GM21367 (cell line): ENCODE data around the gene INO80D.
"Not testable (repeated sequence)": the region's sequence is repeated elsewhere in the genome, so short reads cannot be mapped to it uniquely, and the experiment has no call there.

ENCODE experiments used
- ATAC-seq: cut with Tn5 transposase; IDR thresholded peaks from one replicate; pipeline ENCODE4 v1.9.1; 2021; ENCODE audit not compliant: unreplicated experiment

The INO80D gene

GRCh38 chr2:206084870-206085741 lies 868 bp downstream of the INO80D start:
- peak; percentile 26 for ATAC-seq

DNA sequence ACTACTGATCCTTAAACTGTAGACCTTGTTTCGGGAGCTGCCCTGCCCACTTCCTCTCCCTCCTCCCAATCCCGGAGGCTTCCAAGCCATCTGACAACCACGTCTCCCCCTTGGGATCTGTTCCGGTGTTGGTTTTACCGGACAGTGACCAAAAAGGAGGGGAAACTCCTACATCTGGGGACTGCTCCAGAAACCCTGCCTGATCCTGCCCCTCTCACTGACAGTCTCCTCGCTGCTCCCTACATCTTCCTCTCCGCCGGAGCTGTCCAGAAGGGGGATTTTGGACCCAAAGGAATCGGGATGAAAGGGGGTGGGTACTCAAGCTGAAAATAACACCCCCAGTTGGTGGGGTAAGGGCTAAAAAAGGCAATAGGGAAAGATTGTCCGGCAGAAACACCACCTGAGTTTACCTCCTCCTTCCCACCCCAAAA lies 1.5 kb downstream of the INO80D start:
- no peak for ATAC-seq

DNA sequence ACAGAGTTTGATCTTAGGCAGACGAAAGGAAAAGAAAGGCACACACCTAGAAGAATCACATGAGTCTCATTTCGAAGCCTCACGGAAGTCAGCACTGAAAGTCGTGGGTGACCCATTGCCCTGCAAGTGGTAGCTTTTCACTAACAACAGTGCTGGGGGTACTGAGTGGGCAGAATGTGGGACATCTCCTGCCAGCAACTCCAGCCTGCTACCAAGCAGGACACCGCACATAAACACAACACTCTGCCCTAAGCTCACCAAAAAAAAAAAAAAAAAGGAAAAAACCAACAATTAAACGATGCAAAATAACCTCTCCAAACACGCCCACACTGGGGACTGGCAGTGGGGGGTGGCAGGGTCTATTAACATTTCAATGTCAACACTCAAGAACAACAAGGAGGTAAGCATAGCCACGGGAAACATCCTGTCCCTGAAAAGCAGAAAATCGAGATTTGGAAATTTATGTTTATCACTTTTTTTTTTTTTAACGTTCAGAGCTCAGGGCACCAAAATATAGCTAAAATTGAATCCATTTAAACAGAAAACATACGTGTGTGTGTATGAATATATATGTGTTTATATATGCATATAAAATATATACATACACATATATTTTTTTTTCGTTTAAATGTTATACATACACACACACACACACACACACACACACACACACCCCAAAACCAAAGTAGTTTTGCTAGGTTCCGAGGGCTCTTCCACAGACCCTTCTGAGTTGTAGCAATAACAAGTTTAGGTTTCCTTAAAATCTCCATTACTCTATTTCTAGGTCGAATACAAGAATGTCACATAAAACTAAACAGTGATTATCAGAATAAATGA lies 2.2 kb downstream of the INO80D start:
- peak; percentile 27 for ATAC-seq

DNA sequence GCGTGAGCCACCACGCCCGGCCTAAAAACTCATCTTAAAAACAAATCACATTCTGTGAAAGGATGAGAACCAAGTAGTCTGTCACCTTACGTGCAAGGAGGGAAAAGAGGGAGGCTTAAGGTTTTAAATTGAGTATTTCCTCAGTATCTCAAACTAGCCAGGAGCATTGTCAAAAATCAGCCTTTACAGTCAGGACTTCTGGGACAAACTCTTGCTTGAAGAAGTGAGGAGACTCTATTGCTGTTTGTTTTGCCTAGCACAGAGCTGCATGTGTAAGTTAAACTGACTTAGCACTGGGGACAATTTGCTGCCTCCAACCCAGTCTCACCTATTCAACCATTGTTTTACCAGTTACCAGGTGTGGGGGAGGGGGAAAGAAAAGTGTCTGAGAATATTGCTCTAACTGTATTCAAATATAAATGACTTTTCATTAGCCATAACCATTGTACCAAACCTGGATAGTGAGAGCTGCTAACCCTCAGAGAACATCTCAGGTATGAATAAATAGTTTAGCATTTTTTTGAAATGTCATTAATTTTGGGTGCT lies 3.6 kb downstream of the INO80D start:
- ATAC-seq: no peak

DNA sequence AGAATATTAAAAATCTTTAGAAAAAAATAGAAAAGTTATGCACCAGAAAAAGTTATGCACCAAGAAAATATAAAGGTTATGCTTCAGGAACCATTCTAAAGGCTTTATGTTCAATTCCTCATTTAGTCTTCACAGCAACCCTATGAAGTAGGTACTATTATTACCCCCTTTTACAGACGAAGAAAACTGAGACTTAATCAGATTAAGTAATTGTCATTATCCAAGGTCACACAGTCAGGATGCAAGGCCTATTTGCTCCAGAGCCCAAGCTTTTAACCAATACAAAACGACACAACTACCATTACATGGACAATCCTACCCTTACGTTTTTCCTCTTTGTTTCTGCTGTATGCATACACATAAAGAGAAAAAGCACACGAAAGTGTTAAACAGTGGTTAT lies 5.0 kb downstream of the INO80D start:
- ATAC-seq: no peak

DNA sequence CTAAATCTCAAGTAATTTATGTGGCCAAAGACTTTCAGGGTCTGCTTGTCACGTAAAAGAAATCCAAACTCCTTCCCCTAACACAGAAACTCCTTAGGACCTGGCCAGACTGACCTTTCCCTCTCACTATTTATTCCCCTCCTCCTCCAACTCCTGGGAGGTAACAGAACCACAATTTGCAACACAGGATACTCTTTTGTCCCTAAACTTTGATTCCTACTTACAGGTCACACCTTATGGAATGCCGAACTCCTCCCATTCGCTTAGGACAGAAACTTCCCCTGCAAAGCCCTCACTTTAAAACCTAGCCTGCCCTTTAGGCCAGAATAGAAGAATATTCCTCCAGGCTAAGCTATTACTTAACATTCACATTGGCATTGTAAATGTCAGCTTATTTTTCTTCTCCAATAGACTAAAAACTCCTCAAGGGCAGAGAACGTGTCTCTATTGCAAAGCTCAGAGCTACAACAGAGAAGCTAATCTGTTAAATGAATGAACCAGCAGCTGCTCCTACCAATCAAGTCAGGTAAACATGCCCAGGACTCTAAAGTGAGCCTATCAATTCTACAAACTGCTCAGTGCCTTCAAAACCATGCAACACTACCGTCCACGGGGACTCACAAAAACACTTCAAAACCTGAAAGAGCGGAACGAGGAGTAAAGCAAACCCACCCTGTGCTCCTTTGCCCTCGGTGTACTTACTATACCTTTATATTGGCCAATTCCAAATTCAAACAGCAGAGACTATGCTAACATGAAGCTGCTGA lies 6.1 kb downstream of the INO80D start:
- ATAC-seq: no peak

GRCh38 chr2:206077879-206078278 lies 8.1 kb downstream of the INO80D start:
- ATAC-seq: not testable (repeated sequence)

- no peak for ATAC-seq
These were observed 10.9 kb downstream of the INO80D start for GRCh38 chr2:206075113-206075512.

- ATAC-seq: no peak
These were observed 14.2 kb downstream of the INO80D start for GRCh38 chr2:206071807-206072206.

DNA sequence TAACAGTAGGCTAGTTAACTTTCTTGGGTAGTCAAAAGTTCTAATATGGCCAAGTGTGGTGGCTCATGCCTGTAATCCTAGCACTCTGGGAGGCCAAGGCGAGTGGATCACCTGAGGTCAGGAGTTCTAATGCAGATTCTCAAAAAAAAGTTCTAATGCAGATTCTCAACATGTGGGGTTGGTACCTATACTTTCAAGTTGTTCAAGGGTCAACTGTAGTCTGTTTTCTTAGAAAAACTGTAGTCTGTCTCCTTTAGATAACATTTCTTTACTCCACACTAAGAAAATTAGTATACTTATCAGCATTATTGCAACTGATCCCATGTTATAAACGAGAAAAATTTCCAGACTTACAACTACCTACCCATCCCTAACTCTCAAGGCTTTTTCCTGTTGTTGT lies 16.6 kb downstream of the INO80D start:
- ATAC-seq: no peak

GRCh38 chr2:206068207-206068606 lies 17.8 kb downstream of the INO80D start:
- ATAC-seq: no peak

- no peak for ATAC-seq
These were observed 21.9 kb downstream of the INO80D start for GRCh38 chr2:206064077-206064476.

- ATAC-seq: no peak
These were observed 22.3 kb downstream of the INO80D start for GRCh38 chr2:206063635-206064034.

GRCh38 chr2:206062724-206063123 lies 23.2 kb downstream of the INO80D start:
- ATAC-seq: no peak

DNA sequence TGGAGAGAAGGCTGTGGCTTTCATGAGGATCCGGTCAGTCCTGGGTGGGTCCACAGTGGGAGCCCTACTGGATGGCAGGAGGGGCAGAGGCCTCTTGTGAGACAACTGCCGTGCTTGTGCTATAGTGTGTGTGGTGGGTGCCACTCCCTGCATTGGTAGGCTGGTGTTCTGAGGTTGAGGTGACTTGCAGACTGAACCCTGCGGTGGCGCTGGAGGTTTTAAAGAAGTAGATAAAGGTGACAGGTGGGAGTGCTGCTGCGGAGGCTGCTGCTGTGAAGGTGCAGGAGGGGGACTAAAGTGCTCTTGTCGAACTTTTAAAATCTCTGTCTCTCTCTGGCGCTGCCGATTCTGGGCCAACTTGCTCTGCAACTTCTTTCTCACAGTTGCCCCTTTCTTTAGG lies 29.7 kb downstream of the INO80D start:
- ATAC-seq: no peak

GRCh38 chr2:206054952-206055351 lies 31.0 kb downstream of the INO80D start:
- ATAC-seq: no peak

GRCh38 chr2:206051912-206052311 lies 34.1 kb downstream of the INO80D start:
- ATAC-seq: no peak

- no peak for ATAC-seq
These were observed 36.6 kb downstream of the INO80D start for GRCh38 chr2:206049392-206049791.

DNA sequence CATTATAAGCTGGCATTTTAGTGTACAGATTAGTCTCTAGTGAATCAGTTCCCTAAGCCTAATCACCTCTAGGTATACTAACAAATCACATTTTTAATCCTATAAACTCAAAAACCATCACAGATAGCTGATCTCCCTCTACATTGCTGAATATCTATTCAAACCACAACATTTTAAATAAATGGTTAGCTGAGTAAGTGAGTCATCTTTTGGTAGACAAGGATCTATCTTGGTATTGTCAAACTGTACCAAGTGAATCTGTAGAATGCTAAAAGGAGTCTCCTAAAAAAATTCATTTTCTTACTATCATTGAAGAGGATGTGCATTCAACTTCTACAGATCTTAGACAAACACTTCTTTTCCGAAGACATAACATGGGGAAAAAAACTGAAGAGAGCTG lies 40.7 kb downstream of the INO80D start:
- no peak for ATAC-seq

DNA sequence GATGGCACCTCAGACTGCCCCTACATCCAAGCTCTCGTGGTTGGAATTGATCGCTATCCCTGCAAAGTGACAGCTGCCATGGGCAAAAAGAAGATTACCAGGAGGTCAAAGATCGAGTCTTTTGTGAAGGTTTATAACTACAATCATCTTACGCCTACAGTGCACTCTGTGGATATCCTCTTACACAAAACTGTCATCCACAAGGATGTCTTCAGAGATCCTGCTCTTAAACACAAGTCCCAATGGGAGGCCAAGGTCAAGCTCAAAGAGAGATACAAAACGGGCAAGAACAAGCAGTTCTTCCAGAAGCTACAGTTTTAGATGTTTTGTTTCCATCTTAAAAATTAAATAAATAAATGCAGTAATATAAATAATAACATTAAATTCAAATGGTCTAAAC lies 45.4 kb downstream of the INO80D start:
- ATAC-seq: no peak

DNA sequence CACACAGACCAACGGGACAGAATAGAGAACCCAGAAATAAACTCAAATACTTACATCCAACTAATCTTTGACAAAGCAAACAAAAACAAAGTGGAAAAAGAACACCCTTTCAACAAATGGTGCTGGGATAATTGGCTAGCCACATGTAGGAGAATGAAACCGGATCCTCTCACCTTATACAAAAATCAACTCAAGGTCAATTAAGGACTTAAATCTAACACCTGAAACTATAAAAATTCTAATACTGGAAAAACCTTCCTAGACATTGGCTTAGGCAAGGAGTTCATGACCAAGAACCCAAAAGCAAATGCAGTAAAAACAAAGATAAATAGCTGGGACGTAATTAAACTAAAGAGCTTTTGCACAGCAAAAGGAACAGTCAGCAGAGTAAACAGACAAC lies 50.6 kb downstream of the INO80D start:
- not testable (repeated sequence) for ATAC-seq
